GM12801 (cell line): ENCODE results near the gene ARF1.

Experiments used
- TF ChIP-seq, protein P1 (sequence below): IDR thresholded peaks from one replicate; pipeline ENCODE4 v1.5.1; 2011; ENCODE audit warnings: control low read depth; ENCODE audit not compliant: insufficient read length; ENCODE audit errors: extremely low read depth

Gene ARF1

DNA sequence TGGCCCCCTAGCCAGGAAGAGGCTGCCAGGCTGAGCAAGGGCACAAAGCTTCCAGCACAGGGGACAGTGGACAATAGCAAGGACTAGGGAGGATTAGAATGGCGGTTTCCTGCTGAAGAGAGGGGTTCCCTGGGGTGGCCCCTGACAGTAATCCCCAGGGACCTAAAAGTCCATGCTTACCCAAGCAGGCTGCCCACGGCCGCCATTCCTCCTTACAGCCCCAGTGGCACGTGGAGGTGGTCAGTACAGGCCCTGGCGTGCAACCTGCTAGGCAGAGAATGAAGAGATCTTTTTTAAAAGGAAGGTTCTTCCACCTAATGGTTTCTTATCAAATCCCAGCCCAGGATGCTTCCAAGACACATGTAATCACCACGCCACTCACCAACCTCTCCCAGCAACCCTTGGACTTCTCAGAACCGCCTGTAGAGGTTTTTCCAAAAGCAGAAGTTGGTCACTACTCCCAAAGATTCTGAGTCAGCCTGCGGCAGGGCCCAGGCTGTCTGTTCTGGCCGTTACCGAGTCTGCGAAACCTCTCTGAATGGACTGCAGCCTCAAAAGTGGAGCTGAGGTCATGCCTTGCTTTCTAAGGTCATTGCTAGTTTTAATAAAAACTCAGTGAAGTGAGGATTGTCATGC, 25.7 kb downstream of the ARF1 start:
- TF ChIP-seq, protein P1, sequence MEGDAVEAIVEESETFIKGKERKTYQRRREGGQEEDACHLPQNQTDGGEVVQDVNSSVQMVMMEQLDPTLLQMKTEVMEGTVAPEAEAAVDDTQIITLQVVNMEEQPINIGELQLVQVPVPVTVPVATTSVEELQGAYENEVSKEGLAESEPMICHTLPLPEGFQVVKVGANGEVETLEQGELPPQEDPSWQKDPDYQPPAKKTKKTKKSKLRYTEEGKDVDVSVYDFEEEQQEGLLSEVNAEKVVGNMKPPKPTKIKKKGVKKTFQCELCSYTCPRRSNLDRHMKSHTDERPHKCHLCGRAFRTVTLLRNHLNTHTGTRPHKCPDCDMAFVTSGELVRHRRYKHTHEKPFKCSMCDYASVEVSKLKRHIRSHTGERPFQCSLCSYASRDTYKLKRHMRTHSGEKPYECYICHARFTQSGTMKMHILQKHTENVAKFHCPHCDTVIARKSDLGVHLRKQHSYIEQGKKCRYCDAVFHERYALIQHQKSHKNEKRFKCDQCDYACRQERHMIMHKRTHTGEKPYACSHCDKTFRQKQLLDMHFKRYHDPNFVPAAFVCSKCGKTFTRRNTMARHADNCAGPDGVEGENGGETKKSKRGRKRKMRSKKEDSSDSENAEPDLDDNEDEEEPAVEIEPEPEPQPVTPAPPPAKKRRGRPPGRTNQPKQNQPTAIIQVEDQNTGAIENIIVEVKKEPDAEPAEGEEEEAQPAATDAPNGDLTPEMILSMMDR: no peak

- TF ChIP-seq, protein P1: no peak
These were observed 26.2 kb downstream of the ARF1 start for GRCh38 chr1:228108742-228109072.

DNA sequence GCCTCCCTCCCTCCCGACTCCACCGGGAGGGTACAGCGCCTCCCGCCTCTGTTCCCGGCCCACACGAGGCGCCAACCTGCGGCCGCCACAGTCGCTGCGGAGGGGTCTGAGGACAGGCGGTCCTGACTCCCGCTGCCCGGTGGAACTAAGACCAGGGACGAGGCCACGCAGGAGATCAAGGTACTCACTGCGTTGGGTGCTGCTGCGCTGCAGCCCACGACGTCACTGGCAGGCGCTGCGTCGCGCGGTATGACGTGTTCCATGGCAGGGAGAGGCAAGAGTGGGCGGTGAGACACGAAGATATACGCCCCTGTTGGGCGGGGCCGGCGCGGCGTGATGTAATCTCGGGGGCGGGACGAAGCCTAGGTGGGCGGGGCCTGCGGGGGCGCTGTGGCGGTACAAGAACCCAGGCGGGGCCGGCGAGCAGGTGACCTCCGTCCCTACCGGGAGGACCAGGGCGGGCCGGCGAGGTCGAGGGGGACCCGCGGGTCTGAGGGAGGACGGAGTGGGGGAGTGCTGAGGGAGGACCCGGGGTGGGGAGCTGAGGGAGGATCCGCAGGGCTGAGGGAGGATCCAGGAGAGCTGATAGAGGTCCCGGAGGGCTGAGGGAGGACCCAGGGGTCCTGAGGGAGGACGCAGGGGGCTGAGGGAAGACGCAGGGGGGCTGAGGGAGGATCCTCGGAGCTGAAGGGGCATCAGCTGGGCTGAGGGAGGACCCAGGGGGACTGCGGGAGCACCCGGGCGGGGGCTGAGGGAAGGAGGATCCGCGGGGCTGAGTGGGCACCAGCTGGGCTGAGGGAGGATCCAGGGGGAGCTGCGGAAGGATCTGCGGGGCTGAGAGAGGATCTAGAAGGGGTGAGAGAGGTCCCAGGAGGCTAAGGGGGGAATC, 26.8 kb downstream of the ARF1 start, which contains the start of gene MRPL55:
Gene MRPL55, minus strand, starts transcription at position 227 of the 889 bp plus-strand sequence. CDS start 1,039 bp downstream, outside the sequence.
- TF ChIP-seq, protein P1: no peak

GRCh38 chr1:228109962-228110488, 27.5 kb downstream of the ARF1 start:
- TF ChIP-seq, protein P1: no peak

GRCh38 chr1:228110556-228110955, 28.0 kb downstream of the ARF1 start:
- TF ChIP-seq, protein P1: no peak

DNA sequence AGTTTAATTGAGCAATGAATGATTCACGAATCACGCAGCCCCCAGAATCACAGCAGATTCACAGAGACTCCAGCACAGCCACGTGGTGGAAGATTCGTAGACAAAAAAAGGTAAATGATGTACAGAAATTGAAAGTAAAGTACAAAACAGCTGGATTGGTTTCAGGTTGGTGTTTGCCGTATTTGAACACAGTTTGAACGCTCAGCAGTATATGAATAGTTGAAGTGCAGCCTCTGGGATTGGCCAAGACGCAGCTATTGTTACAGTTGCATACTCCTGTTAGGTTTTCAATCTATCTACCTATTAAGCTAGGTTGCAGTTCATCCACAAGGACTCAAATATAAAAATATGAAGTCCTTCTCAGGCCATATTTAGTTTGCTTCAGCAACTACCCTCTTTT, 29.7 kb downstream of the ARF1 start:
- TF ChIP-seq, protein P1: no peak

DNA sequence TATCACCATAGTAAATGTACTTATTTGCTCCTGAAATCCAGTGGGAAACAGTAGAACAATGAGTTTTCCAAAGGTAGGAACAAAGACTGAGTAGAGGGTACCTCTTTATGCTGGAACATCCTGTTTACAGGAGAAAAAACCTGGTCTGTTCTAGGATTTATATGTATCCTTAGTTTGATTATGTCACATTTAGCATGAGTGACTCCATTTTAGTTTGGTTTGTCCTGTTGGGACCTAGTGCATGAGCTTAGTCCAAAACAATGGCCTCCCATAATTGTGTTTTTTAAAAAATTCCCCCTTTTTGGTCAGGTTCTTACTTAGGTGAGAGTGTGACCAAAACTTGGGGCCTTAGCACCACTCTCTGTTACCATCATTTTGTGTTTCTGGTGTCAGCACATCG, 30.1 kb downstream of the ARF1 start:
- TF ChIP-seq, protein P1: no peak
